ENCODE measurements around the gene NLRP2B.

GRCh38 chrX:57675320-57675719 is 4.7 kb downstream of the NLRP2B start:
- TF ChIP-seq EP300 (IDR thresholded peaks at IDR 0.05; ENCODE audit: borderline replicate concordance in 1 of 2, low read depth in 1 of 2, low read length in 1 of 2): no peak
- TF ChIP-seq CTCF (IDR thresholded peaks at IDR 0.05): no peak
- TF ChIP-seq NFIC (IDR thresholded peaks at IDR 0.05; ENCODE audit: borderline replicate concordance): no peak
- no peak for TF ChIP-seq RAD21 (IDR thresholded peaks at IDR 0.05; ENCODE audit: low read length)
- no peak for TF ChIP-seq SMC3 (IDR thresholded peaks at IDR 0.05; ENCODE audit: low read depth, low read length)
- no peak for TF ChIP-seq JUND (IDR thresholded peaks at IDR 0.05)
- no peak for TF ChIP-seq TCF12 (IDR thresholded peaks at IDR 0.05)
- no peak for TF ChIP-seq USF1 (IDR thresholded peaks at IDR 0.05; ENCODE audit: borderline replicate concordance, low read depth)
- TF ChIP-seq FOSL2 (IDR thresholded peaks at IDR 0.05; ENCODE audit: borderline replicate concordance, low read depth): no peak
- no peak for TF ChIP-seq RFX5 (IDR thresholded peaks at IDR 0.05; ENCODE audit: low read length)
- no peak for TF ChIP-seq GABPA (IDR thresholded peaks at IDR 0.05; ENCODE audit: low read depth)
- no peak for TF ChIP-seq ELF1 (IDR thresholded peaks at IDR 0.05)

Measured in SK-N-SH (cell line).